WERI-Rb-1 (cell line): ENCODE data around the gene CBARP.
"Not testable (repeated sequence)": the region's sequence is repeated elsewhere in the genome, so short reads cannot be mapped to it uniquely, and the experiment has no call there.

Source experiments
- DNase-seq: peaks from one replicate; pipeline ENCODE4 v3.0.0-alpha.2; 2020
- H3K27ac ChIP-seq: fragments of 250-450 bp; sonication (Bioruptor Pico); 2 replicates; pipeline ENCODE4 v1.5.1; 2020; ENCODE audit warnings: mild to moderate bottlenecking, moderate library complexity
- H3K27me3 ChIP-seq: fragments of 250-450 bp; sonication (Bioruptor Pico); 2 replicates; pipeline ENCODE4 v1.5.1; 2021; ENCODE audit warnings: mild to moderate bottlenecking, low read depth, moderate library complexity; ENCODE audit not compliant: insufficient read depth, severe bottlenecking
- H3K36me3 ChIP-seq: fragments of 250-450 bp; sonication (Bioruptor Pico); 2 replicates; pipeline ENCODE4 v1.5.1; 2020; ENCODE audit warnings: mild to moderate bottlenecking, moderate library complexity
- H3K4me3 ChIP-seq: 2 replicates; pipeline ENCODE4 v1.5.1; 2011; ENCODE audit warnings: low read depth, mild to moderate bottlenecking, control low read depth, low read length
- H3K9me3 ChIP-seq: fragments of 250-450 bp; sonication (Bioruptor Pico); 2 replicates; pipeline ENCODE4 v1.5.1; 2021; ENCODE audit warnings: mild to moderate bottlenecking, moderate library complexity; ENCODE audit not compliant: severe bottlenecking
- TF ChIP-seq, protein P1 (sequence below): IDR thresholded peaks from 2 replicates; pipeline ENCODE4 v1.5.1; 2011; ENCODE audit warnings: low read depth, mild to moderate bottlenecking, control low read depth, inconsistent platforms, low read length

Gene CBARP

GRCh38 chr19:1249298-1249989 lies 11.6 kb upstream of the CBARP start:
- TF ChIP-seq, protein P1, sequence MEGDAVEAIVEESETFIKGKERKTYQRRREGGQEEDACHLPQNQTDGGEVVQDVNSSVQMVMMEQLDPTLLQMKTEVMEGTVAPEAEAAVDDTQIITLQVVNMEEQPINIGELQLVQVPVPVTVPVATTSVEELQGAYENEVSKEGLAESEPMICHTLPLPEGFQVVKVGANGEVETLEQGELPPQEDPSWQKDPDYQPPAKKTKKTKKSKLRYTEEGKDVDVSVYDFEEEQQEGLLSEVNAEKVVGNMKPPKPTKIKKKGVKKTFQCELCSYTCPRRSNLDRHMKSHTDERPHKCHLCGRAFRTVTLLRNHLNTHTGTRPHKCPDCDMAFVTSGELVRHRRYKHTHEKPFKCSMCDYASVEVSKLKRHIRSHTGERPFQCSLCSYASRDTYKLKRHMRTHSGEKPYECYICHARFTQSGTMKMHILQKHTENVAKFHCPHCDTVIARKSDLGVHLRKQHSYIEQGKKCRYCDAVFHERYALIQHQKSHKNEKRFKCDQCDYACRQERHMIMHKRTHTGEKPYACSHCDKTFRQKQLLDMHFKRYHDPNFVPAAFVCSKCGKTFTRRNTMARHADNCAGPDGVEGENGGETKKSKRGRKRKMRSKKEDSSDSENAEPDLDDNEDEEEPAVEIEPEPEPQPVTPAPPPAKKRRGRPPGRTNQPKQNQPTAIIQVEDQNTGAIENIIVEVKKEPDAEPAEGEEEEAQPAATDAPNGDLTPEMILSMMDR = no peak
- H3K4me3 ChIP-seq = peak overlapping the region; percentile 83
- H3K9me3 ChIP-seq = no peaks in the 10 kb centered on the region
- H3K27ac ChIP-seq = peak overlapping the region; percentile 100
- no peaks in the 10 kb centered on the region for H3K27me3 ChIP-seq
- DNase-seq = peak; percentile 91
- peaks cover 42% of the 10 kb centered on the region for H3K36me3 ChIP-seq

DNA sequence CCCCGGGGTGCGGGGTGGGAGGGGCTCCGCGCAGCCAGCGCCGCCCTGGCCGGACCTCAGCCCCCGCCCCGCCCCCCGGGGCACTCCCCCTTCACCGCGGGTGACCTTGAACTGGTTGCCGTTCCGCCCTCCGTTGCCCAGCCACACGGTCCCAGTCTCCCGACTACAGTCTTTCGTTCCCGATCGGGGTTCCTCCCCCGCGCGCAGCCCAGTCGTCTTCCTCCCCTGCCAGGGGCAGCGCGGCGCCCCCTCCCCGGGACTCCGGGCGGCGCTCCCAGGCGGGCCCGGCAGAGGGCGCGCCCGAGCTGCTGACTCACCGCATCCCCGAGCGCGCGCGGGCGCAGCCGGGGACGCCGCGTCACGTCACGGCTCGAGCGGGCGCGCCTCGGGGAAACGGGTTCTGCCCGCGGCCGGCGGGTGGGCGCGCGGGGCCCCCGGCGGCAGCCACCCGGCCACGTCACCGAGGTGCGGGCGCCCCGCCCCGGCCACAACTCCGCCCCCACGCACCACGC lies 11.0 kb upstream of the CBARP start:
- peak overlapping the region; percentile 66 for H3K4me3 ChIP-seq
- TF ChIP-seq, protein P1 = peak; percentile 81
- H3K27ac ChIP-seq = peak overlapping the region; percentile 100
- H3K9me3 ChIP-seq = no peaks in the 10 kb centered on the region
- peaks cover 40% of the 10 kb centered on the region for H3K36me3 ChIP-seq
- no peaks in the 10 kb centered on the region for H3K27me3 ChIP-seq
- DNase-seq = peak; percentile 88

DNA sequence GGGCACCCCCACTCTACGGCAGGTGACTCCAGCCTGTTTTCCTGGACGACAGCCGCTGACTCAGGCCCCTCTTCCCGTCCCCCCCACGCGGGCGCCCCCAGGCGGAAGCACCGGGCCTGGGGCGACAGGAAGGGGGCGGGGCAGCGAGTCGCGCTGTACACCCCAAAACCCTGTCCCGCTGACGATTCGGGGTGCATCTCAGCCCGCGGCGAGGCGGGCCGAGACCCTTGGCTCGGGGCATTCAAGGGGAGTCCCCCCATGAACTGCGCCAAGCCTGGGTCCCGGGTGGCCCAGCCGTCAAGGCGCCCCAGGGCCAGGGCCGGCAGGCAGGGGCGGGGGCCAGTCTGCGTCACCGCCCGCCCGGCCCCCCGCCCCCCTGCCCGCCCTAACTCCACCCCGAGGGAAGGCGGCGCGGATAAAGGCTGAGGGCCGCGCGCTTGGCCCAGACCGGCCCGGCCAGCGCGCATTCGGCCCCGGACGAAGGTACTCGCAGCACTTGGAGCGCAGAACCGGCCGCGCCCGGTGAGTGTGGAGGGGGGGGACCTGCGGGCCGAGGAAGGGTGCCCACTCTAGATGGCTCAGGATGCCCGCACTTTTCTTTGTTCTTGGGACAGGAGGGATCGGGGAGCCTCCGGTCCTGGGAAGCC lies 10.5 kb upstream of the CBARP start, which contains the start of gene MIDN:
TSS of gene MIDN (plus strand) at position 445 of the 647 bp plus-strand sequence. CDS start 1,714 bp downstream, outside the sequence.
- Histone ChIP-seq H3K27ac (peak within 1 kb of the TSS; percentile 100), H3K9me3 (no peaks in the 10 kb centered on the region), H3K27me3 (no peaks in the 10 kb centered on the region), H3K36me3 (peaks cover 38% of the 10 kb centered on the region), H3K4me3 (peak within 1 kb of the TSS; percentile 66)
- TF ChIP-seq, protein P1 = peak; percentile 61
- DNase-seq = peak; percentile 80

GRCh38 chr19:1247748-1248138 lies 9.9 kb upstream of the CBARP start:
- H3K36me3 ChIP-seq = peaks cover 37% of the 10 kb centered on the region
- no peaks in the 10 kb centered on the region for H3K27me3 ChIP-seq
- H3K9me3 ChIP-seq = no peaks in the 10 kb centered on the region
- TF ChIP-seq, protein P1 = no peak
- DNase-seq = no peak
- H3K4me3 ChIP-seq = peak overlapping the region; percentile 66
- H3K27ac ChIP-seq = peak overlapping the region; percentile 100

DNA sequence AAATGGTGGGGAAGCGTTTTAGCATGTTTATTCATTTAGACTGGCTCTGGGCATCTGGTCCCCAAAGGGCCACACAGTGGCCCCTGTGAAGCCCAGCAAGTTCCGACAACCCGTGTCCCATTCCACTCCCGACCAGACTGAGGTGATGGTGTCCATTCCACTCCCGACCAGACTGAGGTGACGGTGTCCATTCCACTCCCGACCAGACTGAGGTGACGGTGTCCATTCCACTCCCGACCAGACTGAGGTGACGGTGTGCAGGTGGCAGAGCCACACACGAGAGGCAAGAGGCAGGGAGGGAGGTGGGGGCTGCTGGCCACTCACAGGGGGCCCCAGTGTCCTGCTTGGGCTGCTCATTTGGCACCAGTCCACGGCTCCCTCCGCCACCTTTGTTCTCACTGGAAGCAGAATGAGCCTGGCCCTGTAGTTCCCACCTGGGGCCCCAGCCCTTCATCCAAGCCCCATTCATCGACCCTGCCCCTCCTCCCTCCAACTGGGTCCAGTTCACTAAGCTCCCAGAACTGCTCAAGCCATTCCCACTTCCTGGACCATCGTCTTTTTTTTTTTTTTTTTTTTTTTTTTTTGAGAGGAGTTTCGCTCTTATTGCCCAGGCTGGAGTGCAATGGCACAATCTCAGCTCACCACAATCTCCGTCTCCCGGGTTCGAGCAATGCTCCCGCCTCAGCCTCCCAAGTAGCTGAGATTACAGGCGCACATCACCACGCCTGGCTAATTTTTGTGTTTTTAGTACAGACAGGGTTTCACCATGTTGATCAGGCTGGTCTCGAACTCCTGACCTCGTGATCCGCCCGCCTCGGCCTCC lies 8.7 kb upstream of the CBARP start:
- H3K27ac ChIP-seq = peak overlapping the region; percentile 46
- TF ChIP-seq, protein P1 = peak; percentile 28; the same call in 1 of the 2 replicates
- peak; percentile 51 for DNase-seq

More for the DNA sequence above, 8.7 kb upstream of the CBARP start:
- peaks cover 26% of the 10 kb centered on the region for H3K36me3 ChIP-seq
- H3K9me3 ChIP-seq, H3K4me3 ChIP-seq, H3K27me3 ChIP-seq: not testable (repeated sequence)
